ENCODE data around the gene PPIG.
A peak's percentile ranks its signal among the peaks of the same experiment; 100 is the strongest.
"Not testable (repeated sequence)": the region's sequence is repeated elsewhere in the genome, so short reads cannot be mapped to it uniquely, and the experiment has no call there.

The PPIG gene

DNA sequence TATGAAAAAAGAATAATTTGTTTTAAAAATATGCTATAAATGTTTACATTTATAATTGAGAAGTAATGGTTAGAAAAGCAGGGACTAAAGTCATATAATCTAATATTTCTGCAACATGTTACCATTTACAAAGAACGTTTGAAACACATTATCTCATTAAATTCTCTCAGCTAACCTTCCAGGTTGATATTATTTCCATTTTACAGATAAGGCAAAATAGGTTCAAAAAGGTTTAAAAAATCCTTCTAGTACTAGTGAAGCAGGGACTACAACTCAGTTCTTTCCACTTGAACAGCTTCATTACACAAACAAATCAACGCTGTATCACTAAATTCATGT lies 11.4 kb upstream of the PPIG start:
- Histone ChIP-seq H3K27me3 (ENCODE audit: low read depth, low read length) (no peaks in the 10 kb centered on the region), H3K9me3 (ENCODE audit: insufficient read depth, low read length) (no peaks in the 10 kb centered on the region), H3K27ac (ENCODE audit: low read length) (peak overlapping the region; percentile 60), H3K4me3 (ENCODE audit: low read length) (peak overlapping the region; percentile 85), H3K36me3 (replicated peaks; ENCODE audit: low read depth, low read length) (peaks cover 6% of the 10 kb centered on the region), H4K20me1 (ENCODE audit: insufficient read depth, low read length) (no peaks in the 10 kb centered on the region), H2AFZ (ENCODE audit: low read depth, low read length) (peak overlapping the region; percentile 70; the same call in 1 of the 2 replicates), H3K9ac (ENCODE audit: low read length) (peak overlapping the region; percentile 83), H3K4me2 (ENCODE audit: low read length) (peak overlapping the region; percentile 71), H3K4me1 (ENCODE audit: low read length) (peaks cover 7% of the 10 kb centered on the region; the same call in 1 of the 2 replicates), H3K79me2 (ENCODE audit: low read length) (peaks cover 49% of the 10 kb centered on the region)
- TF ChIP-seq, protein P1, sequence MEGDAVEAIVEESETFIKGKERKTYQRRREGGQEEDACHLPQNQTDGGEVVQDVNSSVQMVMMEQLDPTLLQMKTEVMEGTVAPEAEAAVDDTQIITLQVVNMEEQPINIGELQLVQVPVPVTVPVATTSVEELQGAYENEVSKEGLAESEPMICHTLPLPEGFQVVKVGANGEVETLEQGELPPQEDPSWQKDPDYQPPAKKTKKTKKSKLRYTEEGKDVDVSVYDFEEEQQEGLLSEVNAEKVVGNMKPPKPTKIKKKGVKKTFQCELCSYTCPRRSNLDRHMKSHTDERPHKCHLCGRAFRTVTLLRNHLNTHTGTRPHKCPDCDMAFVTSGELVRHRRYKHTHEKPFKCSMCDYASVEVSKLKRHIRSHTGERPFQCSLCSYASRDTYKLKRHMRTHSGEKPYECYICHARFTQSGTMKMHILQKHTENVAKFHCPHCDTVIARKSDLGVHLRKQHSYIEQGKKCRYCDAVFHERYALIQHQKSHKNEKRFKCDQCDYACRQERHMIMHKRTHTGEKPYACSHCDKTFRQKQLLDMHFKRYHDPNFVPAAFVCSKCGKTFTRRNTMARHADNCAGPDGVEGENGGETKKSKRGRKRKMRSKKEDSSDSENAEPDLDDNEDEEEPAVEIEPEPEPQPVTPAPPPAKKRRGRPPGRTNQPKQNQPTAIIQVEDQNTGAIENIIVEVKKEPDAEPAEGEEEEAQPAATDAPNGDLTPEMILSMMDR (IDR thresholded peaks at IDR 0.05; ENCODE audit: low read depth, low read length): no peak
- no peak for TF ChIP-seq EZH2phosphoT487 (IDR thresholded peaks at IDR 0.05; ENCODE audit: low read depth)

DNA sequence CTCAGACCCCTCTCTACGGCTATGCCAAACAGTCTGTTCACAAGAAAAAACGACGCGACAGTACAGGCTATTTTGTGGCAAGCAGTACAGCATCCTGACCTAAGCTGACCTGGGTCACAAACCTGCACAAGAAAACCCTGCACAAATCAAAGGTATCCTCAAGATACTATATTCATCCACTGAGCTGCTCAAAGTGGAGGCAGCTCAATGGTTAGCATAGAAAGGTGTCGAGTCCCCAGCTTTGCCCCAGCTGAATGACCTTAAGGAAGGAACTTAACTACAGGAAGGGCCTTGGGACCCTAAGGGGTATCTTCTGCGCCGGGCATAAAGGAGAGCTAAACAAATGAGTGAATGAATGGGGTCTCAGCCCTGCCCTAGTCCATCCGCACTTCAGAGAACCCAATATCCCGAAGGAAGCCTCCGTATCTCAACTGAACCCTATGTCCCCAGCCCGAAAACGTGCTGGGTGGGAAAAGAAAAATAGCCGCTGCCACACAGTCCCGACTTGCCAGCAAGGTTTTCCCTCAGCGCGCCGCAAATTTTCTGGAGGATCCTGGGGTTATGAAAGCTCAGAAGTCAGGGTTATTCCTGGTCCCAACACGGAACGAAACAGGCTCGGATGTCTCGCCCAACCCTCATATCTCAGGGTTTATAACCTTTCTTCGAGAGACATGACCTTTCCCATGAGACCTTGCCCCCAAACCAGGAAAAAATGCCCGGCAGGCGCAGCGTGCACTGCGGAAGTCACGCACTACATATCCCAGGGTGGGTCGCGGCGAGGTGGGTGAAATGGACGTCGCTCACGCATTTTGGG lies 10.8 kb upstream of the PPIG start, which contains the start of gene FASTKD1:
Gene FASTKD1, minus strand, starts transcription at position 706 of the 814 bp plus-strand sequence. CDS start 1,836 bp downstream, outside the sequence.
- Histone ChIP-seq H3K36me3 (replicated peaks; ENCODE audit: low read depth, low read length) (peaks cover 6% of the 10 kb centered on the region), H3K27ac (ENCODE audit: low read length) (peak within 1 kb of the TSS; percentile 60), H3K9ac (ENCODE audit: low read length) (peak within 1 kb of the TSS; percentile 83), H3K9me3 (ENCODE audit: insufficient read depth, low read length) (no peaks in the 10 kb centered on the region), H3K27me3 (ENCODE audit: low read depth, low read length) (no peaks in the 10 kb centered on the region), H3K79me2 (ENCODE audit: low read length) (peaks cover 44% of the 10 kb centered on the region), H3K4me2 (ENCODE audit: low read length) (peak within 1 kb of the TSS; percentile 71), H4K20me1 (ENCODE audit: insufficient read depth, low read length) (no peaks in the 10 kb centered on the region), H2AFZ (ENCODE audit: low read depth, low read length) (peak within 1 kb of the TSS; percentile 70), H3K4me1 (ENCODE audit: low read length) (peaks cover 7% of the 10 kb centered on the region; the same call in 1 of the 2 replicates), H3K4me3 (ENCODE audit: low read length) (peak within 1 kb of the TSS; percentile 85)
- no peak for TF ChIP-seq EZH2phosphoT487 (IDR thresholded peaks at IDR 0.05; ENCODE audit: low read depth)
- TF ChIP-seq, protein P1 (IDR thresholded peaks at IDR 0.05; ENCODE audit: low read depth, low read length): no peak

DNA sequence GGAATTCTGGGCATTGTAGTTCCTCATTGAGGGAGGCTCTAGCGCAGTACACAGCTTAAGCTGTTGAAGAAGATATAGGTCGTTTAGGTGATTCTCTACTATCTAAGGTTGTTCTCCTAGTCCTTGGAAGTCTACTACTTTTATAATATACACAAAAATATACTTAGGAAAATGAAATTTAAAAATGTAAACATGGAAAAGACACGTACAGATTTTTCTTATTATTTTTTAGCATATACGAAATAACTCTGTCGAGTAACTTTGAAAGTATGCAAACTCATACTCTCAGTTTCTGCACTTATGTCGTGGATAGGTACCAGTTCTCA lies 10.2 kb upstream of the PPIG start:
- H3K4me2 ChIP-seq (ENCODE audit: low read length): peak overlapping the region; percentile 41
- H2AFZ ChIP-seq (ENCODE audit: low read depth, low read length): no peak overlapping the region
- peaks cover 43% of the 10 kb centered on the region for H3K79me2 ChIP-seq (ENCODE audit: low read length)
- no peaks in the 10 kb centered on the region for H3K27me3 ChIP-seq (ENCODE audit: low read depth, low read length)
- peaks cover 7% of the 10 kb centered on the region; the same call in 1 of the 2 replicates for H3K4me1 ChIP-seq (ENCODE audit: low read length)
- H3K36me3 ChIP-seq (replicated peaks; ENCODE audit: low read depth, low read length): peaks cover 5% of the 10 kb centered on the region
- TF ChIP-seq EZH2phosphoT487 (IDR thresholded peaks at IDR 0.05; ENCODE audit: low read depth): no peak
- TF ChIP-seq, protein P1 (IDR thresholded peaks at IDR 0.05; ENCODE audit: low read depth, low read length): no peak
- H3K27ac ChIP-seq (ENCODE audit: low read length): no peak overlapping the region
- H3K9me3 ChIP-seq (ENCODE audit: insufficient read depth, low read length): no peaks in the 10 kb centered on the region
- no peaks in the 10 kb centered on the region for H4K20me1 ChIP-seq (ENCODE audit: insufficient read depth, low read length)
- H3K9ac ChIP-seq (ENCODE audit: low read length): no peak overlapping the region
- peak overlapping the region; percentile 85 for H3K4me3 ChIP-seq (ENCODE audit: low read length)

GRCh38 chr2:169574539-169574938 lies 9.6 kb upstream of the PPIG start:
- H3K4me2 ChIP-seq (ENCODE audit: low read length); H3K4me3 ChIP-seq (ENCODE audit: low read length); H3K27ac ChIP-seq (ENCODE audit: low read length): not testable (repeated sequence)

GRCh38 chr2:169575264-169575663 lies 8.9 kb upstream of the PPIG start:
- not testable (repeated sequence) for H3K27ac ChIP-seq (ENCODE audit: low read length); H3K9me3 ChIP-seq (ENCODE audit: insufficient read depth, low read length); H3K4me2 ChIP-seq (ENCODE audit: low read length); H3K4me1 ChIP-seq (ENCODE audit: low read length); H3K27me3 ChIP-seq (ENCODE audit: low read depth, low read length); H2AFZ ChIP-seq (ENCODE audit: low read depth, low read length); H4K20me1 ChIP-seq (ENCODE audit: insufficient read depth, low read length); H3K36me3 ChIP-seq (replicated peaks; ENCODE audit: low read depth, low read length); H3K9ac ChIP-seq (ENCODE audit: low read length); H3K4me3 ChIP-seq (ENCODE audit: low read length)
- peaks cover 34% of the 10 kb centered on the region for H3K79me2 ChIP-seq (ENCODE audit: low read length)

More at GRCh38 chr2:169574539-169574938, 9.6 kb upstream of the PPIG start:
- H3K4me1 ChIP-seq (ENCODE audit: low read length); H3K9ac ChIP-seq (ENCODE audit: low read length); H3K27me3 ChIP-seq (ENCODE audit: low read depth, low read length); H2AFZ ChIP-seq (ENCODE audit: low read depth, low read length); H3K9me3 ChIP-seq (ENCODE audit: insufficient read depth, low read length); H4K20me1 ChIP-seq (ENCODE audit: insufficient read depth, low read length); H3K36me3 ChIP-seq (replicated peaks; ENCODE audit: low read depth, low read length): not testable (repeated sequence)
- H3K79me2 ChIP-seq (ENCODE audit: low read length): peaks cover 40% of the 10 kb centered on the region

Measured in OCI-LY3 (cell line).